GM19452 (cell line): ENCODE data around the gene DYNC2LI1.
"Not testable (repeated sequence)": the region's sequence is repeated elsewhere in the genome, so short reads cannot be mapped to it uniquely, and the experiment has no call there.

Experiments
- ATAC-seq: cut with Tn5 transposase; IDR thresholded peaks from one replicate; pipeline ENCODE4 v1.9.1; 2021; ENCODE audit not compliant: unreplicated experiment

The DYNC2LI1 gene

GRCh38 chr2:43773876-43774613 lies at the start of gene DYNC2LI1:
DYNC2LI1 (plus strand) TSS chr2:43774039; CDS start chr2:43774139, 100 bp downstream.
- peak; percentile 99 for ATAC-seq

GRCh38 chr2:43724728-43725526 lies 48.9 kb upstream of the DYNC2LI1 start:
- ATAC-seq, result no peak

GRCh38 chr2:43725711-43726246 lies 48.1 kb upstream of the DYNC2LI1 start:
- ATAC-seq, result no peak

GRCh38 chr2:43726961-43727633 lies 46.7 kb upstream of the DYNC2LI1 start:
- ATAC-seq, result not testable (repeated sequence)

GRCh38 chr2:43727634-43728014 lies 46.2 kb upstream of the DYNC2LI1 start:
- ATAC-seq, result no peak

GRCh38 chr2:43729491-43730174 lies 44.2 kb upstream of the DYNC2LI1 start:
- no peak for ATAC-seq

GRCh38 chr2:43731211-43731610 lies 42.6 kb upstream of the DYNC2LI1 start:
- ATAC-seq, result no peak

GRCh38 chr2:43736637-43737036 lies 37.2 kb upstream of the DYNC2LI1 start:
- no peak for ATAC-seq

GRCh38 chr2:43737097-43737854 lies 36.6 kb upstream of the DYNC2LI1 start:
- ATAC-seq, result no peak

GRCh38 chr2:43737855-43738254 lies 36.0 kb upstream of the DYNC2LI1 start:
- no peak for ATAC-seq

- ATAC-seq, result no peak
Measured at GRCh38 chr2:43738257-43738656, 35.6 kb upstream of the DYNC2LI1 start.

- ATAC-seq, result no peak
Measured at GRCh38 chr2:43743706-43744105, 30.1 kb upstream of the DYNC2LI1 start.

GRCh38 chr2:43745457-43745856 lies 28.4 kb upstream of the DYNC2LI1 start:
- ATAC-seq, result no peak

- no peak for ATAC-seq
Measured at GRCh38 chr2:43748333-43748732, 25.5 kb upstream of the DYNC2LI1 start.

GRCh38 chr2:43749583-43749982 lies 24.3 kb upstream of the DYNC2LI1 start:
- ATAC-seq, result no peak

GRCh38 chr2:43751476-43751990 lies 22.3 kb upstream of the DYNC2LI1 start:
- ATAC-seq, result no peak

- no peak for ATAC-seq
Measured at GRCh38 chr2:43752302-43752701, 21.5 kb upstream of the DYNC2LI1 start.

GRCh38 chr2:43754180-43754579 lies 19.7 kb upstream of the DYNC2LI1 start:
- ATAC-seq, result no peak

- no peak for ATAC-seq
Measured at GRCh38 chr2:43758739-43759138, 15.1 kb upstream of the DYNC2LI1 start.

- no peak for ATAC-seq
Measured at GRCh38 chr2:43759195-43759594, 14.6 kb upstream of the DYNC2LI1 start.
